D721Med (cell line): ENCODE results near the gene EXOC6B.
"Not testable (repeated sequence)": the region's sequence is repeated elsewhere in the genome, so short reads cannot be mapped to it uniquely, and the experiment has no call there.

ENCODE experiments used
- DNase-seq: peaks from one replicate; pipeline ENCODE4 v3.0.0; 2011; ENCODE audit warnings: low spot score; ENCODE audit not compliant: insufficient read length
- FAIRE-seq: peaks from 2 replicates; lab custom pipeline; 2011; peaks lifted over from hg19 to GRCh38; lab: Jason Lieb, UNC
- CTCF ChIP-seq: IDR thresholded peaks from 2 replicates; pipeline ENCODE4 v1.5.1; 2012; ENCODE audit warnings: mild to moderate bottlenecking, control low read depth; ENCODE audit not compliant: insufficient read depth; ENCODE audit errors: missing control alignments

EXOC6B gene

GRCh38 chr2:72574886-72575285 is 250.9 kb downstream of the EXOC6B start:
- DNase-seq: no peak
- FAIRE-seq: no peak
- TF ChIP-seq CTCF: no peak

- FAIRE-seq (no peak), DNase-seq (no peak)
- no peak for TF ChIP-seq CTCF
These were observed 252.6 kb downstream of the EXOC6B start for GRCh38 chr2:72573232-72573631.

GRCh38 chr2:72572501-72572900 is 253.3 kb downstream of the EXOC6B start:
- DNase-seq: no peak
- no peak for TF ChIP-seq CTCF
- FAIRE-seq: no peak

GRCh38 chr2:72570413-72570812 is 255.4 kb downstream of the EXOC6B start:
- no peak for TF ChIP-seq CTCF
- no peak for DNase-seq

GRCh38 chr2:72562451-72563153 is 263.2 kb downstream of the EXOC6B start:
- no peak for TF ChIP-seq CTCF
- FAIRE-seq: no peak
- no peak for DNase-seq

More at GRCh38 chr2:72570413-72570812, 255.4 kb downstream of the EXOC6B start:
- FAIRE-seq: no peak

GRCh38 chr2:72561621-72562318 is 264.1 kb downstream of the EXOC6B start:
- no peak for TF ChIP-seq CTCF
- DNase-seq: no peak
- FAIRE-seq: no peak

GRCh38 chr2:72555943-72556342 is 269.9 kb downstream of the EXOC6B start:
- DNase-seq (no peak), FAIRE-seq (no peak)
- TF ChIP-seq CTCF: no peak

- not testable (repeated sequence) for DNase-seq, FAIRE-seq
These were observed 270.5 kb downstream of the EXOC6B start for GRCh38 chr2:72555363-72555762.

- not testable (repeated sequence) for FAIRE-seq, DNase-seq
These were observed 270.9 kb downstream of the EXOC6B start for GRCh38 chr2:72554910-72555309.
